ENCODE measurements around the gene ME2.
"Not testable (repeated sequence)": the region's sequence is repeated elsewhere in the genome, so short reads cannot be mapped to it uniquely, and the experiment has no call there.

The ME2 gene

DNA sequence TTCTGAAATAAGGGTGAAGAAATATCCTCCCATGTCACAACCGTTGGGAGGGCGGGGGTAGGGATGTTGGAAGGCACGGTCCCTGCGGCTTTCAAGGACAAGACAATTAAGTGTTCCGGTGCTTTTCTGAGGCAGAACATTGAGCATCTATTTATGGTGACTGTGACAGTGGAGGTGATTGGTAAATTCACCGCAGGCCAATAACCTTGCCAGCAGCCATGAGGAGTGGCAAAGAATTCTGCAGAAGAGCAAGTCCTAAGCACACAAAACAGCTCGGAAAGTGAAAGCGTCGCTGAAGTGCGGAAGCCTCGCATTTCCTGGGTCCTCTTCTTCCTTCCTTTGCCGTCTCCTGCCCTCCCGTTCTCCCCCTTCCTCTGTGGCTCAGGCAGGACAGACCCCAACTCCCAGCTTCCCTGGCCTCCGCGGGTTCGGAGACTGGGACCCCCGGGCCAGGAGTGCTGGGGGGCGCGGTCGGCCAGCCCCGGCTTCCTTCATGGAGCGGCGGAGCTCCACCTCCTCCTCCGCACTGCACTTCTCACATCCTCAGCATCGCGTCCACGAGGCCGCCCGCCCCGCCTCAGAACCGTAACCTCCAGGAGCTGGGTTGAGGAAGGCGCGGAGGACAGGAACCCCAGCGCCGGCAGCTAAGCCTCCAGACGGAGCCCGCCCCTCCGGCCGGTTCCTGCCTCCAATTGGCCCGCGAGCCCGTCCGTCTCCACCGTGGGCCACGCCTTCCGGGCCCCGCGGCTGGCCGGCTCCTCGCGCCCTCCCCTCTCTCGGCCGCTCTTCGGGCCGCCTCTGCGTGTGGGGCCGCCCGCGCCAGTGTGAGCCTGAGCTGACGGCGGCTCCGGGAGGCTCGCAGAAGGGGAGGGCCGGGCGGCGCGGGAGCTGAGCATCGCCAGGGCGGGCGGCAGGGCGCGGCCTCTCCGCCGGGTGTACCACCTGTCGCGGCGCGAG lies at the start of gene ME2:
TSS of gene ME2 (plus strand) at position 774 of the 957 bp plus-strand sequence. CDS start 16,703 bp downstream, outside the sequence.
- peak; percentile 94 for DNase-seq (ENCODE audit: low spot score)

GRCh38 chr18:50829644-50830043 lies 49.3 kb upstream of the ME2 start:
- DNase-seq (ENCODE audit: low spot score), result no peak

GRCh38 chr18:50830544-50830943 lies 48.4 kb upstream of the ME2 start:
- DNase-seq (ENCODE audit: low spot score), result no peak

DNA sequence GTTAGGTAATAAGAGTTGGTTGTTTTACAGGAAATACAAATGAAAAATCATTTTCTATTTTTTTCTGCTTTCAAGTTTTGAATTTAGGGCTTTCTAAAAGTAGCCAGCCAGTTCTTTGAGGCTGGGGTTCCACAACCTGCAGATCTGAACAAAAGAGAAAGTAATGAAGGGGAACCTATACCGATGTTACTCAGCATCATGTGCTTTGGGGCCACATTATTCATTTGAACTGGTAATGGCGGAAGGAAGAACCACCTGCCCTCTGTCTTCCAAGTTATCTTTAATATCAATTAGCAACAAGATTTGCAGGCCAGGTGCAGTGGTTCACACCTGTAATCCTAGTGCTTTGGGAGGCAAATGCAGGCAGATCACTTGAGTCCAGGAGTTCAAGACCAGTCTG lies 46.2 kb upstream of the ME2 start:
- DNase-seq (ENCODE audit: low spot score), result no peak

DNA sequence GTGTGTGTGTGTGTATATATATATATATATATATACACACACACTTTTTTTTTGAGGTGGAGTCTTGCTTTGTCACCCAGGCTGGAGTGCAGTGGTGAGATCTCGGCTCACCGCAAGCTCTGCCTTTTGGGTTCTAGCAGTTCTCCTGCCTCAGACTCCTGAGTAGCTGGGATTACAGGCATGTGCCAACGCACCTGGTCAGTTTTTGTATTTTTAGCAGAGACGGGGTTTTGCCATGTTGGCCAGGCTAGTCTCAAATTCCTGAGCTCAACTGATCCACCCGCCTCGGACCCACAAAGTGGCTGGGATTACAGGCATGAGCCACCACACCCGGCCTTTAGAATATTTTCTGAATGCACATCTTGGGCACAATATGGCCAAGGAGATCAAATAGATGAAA lies 45.4 kb upstream of the ME2 start:
- DNase-seq (ENCODE audit: low spot score), result not testable (repeated sequence)

- peak; percentile 20 for DNase-seq (ENCODE audit: low spot score)
These were observed 42.4 kb upstream of the ME2 start for GRCh38 chr18:50836521-50836957.

- no peak for DNase-seq (ENCODE audit: low spot score)
These were observed 39.6 kb upstream of the ME2 start for GRCh38 chr18:50839341-50839740.

- DNase-seq (ENCODE audit: low spot score), result no peak
These were observed 38.9 kb upstream of the ME2 start for GRCh38 chr18:50839996-50840395.

DNA sequence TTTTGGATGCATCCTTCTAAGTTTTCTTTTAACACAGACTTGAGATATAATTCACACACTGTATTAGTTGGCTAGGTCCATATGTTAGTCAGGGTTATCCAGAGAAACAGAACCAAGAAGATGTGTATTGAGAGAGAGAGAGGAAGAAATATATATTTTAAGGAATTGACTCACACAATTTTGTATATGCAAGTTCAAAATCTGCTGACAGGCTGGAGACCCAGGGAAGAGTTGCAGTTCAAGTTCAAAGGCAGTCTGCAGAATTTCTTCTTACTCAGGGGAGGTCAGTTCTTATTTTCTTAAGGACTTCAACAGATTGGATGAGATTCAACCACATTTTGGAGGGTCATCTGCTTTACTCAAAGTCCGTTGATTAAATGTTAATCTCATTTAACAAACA lies 36.1 kb upstream of the ME2 start:
- DNase-seq (ENCODE audit: low spot score), result no peak

DNA sequence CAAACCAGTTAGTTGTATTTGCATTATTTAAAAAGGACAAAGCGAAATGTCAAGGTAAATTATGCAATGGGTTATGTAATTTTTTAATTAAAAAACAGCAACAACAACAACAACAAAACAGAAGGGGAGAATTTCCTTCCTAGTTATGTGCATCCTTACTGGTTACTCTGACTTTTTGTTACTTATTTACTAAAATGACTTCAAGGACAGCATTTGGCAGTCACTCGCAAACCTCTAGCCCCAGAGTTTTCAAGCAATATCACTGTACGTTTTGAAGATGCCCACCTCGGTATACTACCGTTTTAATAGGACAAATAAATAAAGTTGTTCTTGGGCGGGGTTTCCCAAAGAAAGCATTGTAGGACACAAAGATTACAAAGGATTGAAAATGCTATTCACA lies 34.4 kb upstream of the ME2 start:
- no peak for DNase-seq (ENCODE audit: low spot score)

GRCh38 chr18:50844960-50845359 lies 34.0 kb upstream of the ME2 start:
- no peak for DNase-seq (ENCODE audit: low spot score)

DNA sequence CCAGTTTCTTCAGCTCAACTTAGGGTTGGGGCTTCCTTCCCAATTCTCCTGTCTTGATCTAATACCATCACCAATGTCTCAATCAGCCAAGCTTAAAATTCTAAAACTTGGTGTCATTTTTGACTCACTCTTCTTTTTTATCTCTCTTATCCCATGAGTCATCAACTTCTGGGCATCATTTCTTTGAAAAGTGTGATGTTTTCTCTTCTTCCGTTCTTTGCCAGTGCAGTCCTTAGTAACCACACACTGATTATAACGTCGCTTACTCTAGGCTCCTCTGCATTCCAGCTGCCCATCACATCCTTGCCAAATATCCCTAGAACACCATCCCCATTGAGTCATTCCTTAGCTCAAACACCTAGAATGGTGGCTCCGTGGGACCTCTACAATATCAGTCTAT lies 31.7 kb upstream of the ME2 start:
- DNase-seq (ENCODE audit: low spot score), result no peak

DNA sequence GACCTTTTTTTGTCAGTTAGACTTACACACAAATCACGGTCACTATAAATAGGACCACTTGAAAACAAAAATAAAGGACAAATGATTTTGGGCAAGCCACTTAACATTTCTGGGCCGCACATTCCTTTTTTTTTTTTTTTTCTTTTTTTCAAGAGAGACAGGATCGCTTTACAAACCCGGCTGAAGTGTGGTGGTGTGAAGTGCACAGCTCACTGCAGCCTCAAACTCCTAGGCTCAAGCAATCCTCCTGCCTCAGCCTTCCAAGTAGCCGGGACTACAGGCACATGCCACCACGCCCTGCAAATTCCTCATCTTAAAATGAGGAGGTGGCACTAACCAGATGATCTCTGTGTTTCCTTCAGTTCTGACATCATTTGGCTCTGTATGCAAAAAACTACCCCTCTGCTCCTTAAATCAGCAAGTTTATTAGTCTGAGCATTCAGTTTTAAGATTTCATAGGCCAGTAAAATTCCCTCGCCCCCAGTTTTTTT lies 30.8 kb upstream of the ME2 start:
- no peak for DNase-seq (ENCODE audit: low spot score)

- no peak for DNase-seq (ENCODE audit: low spot score)
These were observed 29.9 kb upstream of the ME2 start for GRCh38 chr18:50848991-50849390.

- DNase-seq (ENCODE audit: low spot score), result no peak
These were observed 29.5 kb upstream of the ME2 start for GRCh38 chr18:50849419-50849821.

GRCh38 chr18:50850307-50851065 lies 28.4 kb upstream of the ME2 start:
- DNase-seq (ENCODE audit: low spot score), result no peak

DNA sequence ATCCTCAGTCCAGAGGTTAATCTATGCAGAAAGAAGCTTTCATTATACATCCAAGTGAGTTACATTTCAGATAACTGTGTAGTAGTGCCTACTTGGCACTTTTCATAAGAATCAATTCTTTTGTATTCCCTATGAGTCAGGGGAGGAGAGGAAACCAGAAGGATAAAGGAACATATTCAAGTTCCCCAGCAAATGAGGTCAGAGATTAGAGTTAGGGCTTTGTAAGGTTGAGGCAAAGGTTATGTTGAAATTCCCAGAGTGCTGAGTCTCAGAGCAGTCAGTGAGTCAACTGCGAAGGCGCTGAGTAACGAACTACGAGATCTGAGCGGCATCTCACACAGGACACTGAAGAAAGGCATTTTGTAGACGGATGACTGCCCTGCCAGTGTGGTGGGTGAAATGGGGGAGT lies 25.1 kb upstream of the ME2 start:
- DNase-seq (ENCODE audit: low spot score), result no peak

- DNase-seq (ENCODE audit: low spot score), result no peak
These were observed 22.8 kb upstream of the ME2 start for GRCh38 chr18:50855976-50856757.

DNA sequence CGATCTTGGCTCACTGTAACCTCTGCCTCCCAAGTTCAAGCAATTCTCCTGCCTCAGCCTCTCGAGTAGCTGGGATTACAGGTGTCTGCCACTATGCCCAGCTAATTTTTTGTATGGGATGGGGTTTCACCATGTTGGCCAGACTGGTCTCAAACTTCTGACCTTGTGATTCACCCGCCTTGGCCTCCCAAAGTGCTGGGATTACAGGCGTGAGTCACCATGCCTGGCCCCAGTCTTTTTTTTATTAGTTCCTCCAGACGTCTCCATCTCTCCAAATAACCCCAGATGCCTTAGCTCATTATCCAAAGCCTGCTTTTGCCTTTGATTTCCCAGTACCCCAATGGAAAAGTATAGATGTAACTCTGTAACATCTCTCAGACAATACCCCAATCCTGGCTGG lies 21.8 kb upstream of the ME2 start:
- not testable (repeated sequence) for DNase-seq (ENCODE audit: low spot score)

- no peak for DNase-seq (ENCODE audit: low spot score)
These were observed 21.2 kb upstream of the ME2 start for GRCh38 chr18:50857694-50858093.

- DNase-seq (ENCODE audit: low spot score), result no peak
These were observed 18.9 kb upstream of the ME2 start for GRCh38 chr18:50859793-50860555.
